GM12891 (cell line): ENCODE results near the gene ELK1.

Experiments
- DNase-seq: peaks from one replicate; pipeline ENCODE4 v3.0.0; 2011; ENCODE audit warnings: low spot score; ENCODE audit not compliant: insufficient read length
- FAIRE-seq: peaks from 2 replicates; lab custom pipeline; 2011; peaks lifted over from hg19 to GRCh38; lab: Jason Lieb, UNC
- PAX5 ChIP-seq: IDR thresholded peaks from 2 replicates; pipeline ENCODE4 v1.6.1; 2011; ENCODE audit warnings: low read length, moderate library complexity, mild to moderate bottlenecking; ENCODE audit not compliant: insufficient read depth, severe bottlenecking
- POLR2A ChIP-seq: IDR thresholded peaks from 2 replicates; pipeline ENCODE4 v1.6.1; 2011; ENCODE audit warnings: low read depth, low read length, control low read depth
- POLR2AphosphoS5 ChIP-seq: IDR thresholded peaks from 2 replicates; pipeline ENCODE4 v1.6.1; 2011; ENCODE audit warnings: low read depth, low read length, control low read depth
- POU2F2 ChIP-seq: IDR thresholded peaks from 2 replicates; pipeline ENCODE4 v1.6.1; 2011; ENCODE audit warnings: low read depth, mild to moderate bottlenecking, control low read depth, low read length, moderate library complexity
- SPI1 ChIP-seq: IDR thresholded peaks from 2 replicates; pipeline ENCODE4 v1.6.1; 2011; ENCODE audit warnings: low read depth, low read length, control low read depth
- TAF1 ChIP-seq: IDR thresholded peaks from 2 replicates; pipeline ENCODE4 v1.6.1; 2011; ENCODE audit warnings: low read depth, low read length, control low read depth

ELK1 gene

DNA sequence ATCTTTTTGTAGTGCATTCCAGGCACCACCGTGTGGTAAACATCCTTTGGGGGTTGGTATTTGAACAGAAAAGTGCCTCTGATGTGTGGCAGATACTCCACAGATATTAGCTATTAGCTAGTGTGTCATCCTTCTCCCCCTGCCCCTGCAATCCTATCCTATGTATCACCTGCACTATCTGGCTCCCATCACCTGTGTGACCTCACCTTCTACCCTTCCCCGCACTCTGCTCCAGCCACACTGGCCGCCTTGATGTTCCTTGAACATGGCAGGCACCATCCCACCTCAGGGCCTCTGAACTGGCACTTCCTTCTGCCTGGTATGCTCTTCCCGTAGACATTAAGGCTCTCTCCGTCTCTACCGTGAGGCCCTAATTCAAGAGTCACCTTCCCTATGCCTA, 3.7 kb downstream of the ELK1 start:
- DNase-seq (no peak), FAIRE-seq (peak; percentile 50)
- no peak for TF ChIP-seq POU2F2
- TF ChIP-seq TAF1 = no peak
- no peak for TF ChIP-seq SPI1
- TF ChIP-seq PAX5 = no peak
- TF ChIP-seq POLR2AphosphoS5 = no peak
- TF ChIP-seq POLR2A = no peak

DNA sequence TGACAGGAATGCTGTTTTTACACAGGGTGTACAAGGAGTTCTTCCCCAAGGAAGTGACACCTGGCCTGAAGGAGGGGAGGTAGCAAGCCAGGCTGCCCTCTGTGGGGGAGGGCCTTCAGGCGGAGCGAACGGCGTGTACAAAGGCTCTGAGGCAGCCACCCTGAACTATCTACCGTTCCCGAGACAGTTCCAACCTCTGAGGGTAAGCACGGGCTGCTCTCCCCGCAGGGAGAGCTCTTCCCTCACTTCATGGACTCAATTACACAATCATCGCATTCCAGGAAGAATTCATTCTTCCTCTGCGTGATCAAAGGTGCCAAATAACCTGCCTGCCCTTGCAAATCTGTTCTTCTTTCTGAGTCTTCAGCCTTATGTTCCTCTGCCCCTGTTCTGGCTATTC, 4.8 kb downstream of the ELK1 start:
- FAIRE-seq (no peak), DNase-seq (no peak)
- TF ChIP-seq TAF1 (no peak), SPI1 (no peak), POU2F2 (no peak), PAX5 (no peak), POLR2A (no peak), POLR2AphosphoS5 (no peak; the same call in 1 of the 2 replicates)

DNA sequence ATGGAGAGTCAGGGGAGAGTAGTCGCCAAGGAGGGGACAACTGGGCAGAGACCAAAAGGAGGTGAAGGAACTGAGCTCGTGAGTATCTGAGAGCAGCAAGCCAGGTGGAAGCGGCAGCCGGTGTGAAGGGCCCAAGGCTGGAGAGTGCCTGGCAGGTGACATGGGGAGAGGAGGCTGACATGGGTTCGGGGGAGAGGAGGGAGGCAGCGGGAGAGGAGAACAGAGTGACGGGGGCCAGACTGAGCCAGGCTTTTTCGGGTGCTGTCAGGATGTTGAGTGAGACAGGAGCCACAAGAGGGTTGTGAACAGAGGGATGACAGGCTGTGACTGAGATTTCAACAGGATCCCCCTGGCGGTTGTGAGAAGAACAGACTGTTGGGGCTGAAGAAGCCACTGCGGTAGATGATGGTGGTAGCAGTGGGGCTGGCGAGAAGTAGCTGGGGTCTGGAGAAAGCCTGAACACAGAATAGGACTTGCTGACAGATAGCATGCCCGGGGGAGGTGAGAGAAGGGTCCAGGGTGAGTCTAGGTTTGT, 5.7 kb downstream of the ELK1 start:
- TF ChIP-seq SPI1 = no peak
- no peak for TF ChIP-seq TAF1
- TF ChIP-seq POLR2A = no peak
- no peak for TF ChIP-seq PAX5
- TF ChIP-seq POLR2AphosphoS5 = no peak
- TF ChIP-seq POU2F2 = no peak
- FAIRE-seq = peak; percentile 5
- no peak for DNase-seq

DNA sequence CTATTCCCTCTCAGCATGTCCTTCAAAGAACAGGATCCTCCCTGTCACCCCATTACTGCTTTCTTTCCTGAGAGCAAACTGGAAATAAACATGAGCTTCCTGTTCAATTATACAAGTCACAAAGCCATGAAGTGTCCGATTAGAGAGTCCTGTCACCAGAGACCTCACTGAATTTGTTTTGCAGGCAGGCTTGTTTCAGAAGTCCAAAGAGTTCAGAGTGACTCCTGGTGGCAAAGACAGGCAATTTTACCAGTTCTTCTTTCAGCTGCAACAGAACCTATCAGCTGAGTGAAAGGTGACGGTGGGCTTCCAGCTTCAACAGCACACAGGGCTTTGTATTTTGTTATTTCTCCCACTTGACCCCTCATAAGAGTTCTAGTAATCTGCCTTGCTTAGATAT, 6.4 kb downstream of the ELK1 start:
- no peak for DNase-seq
- TF ChIP-seq POLR2A (no peak), TAF1 (no peak), POU2F2 (no peak), PAX5 (no peak), POLR2AphosphoS5 (no peak), SPI1 (no peak)
- FAIRE-seq = no peak

DNA sequence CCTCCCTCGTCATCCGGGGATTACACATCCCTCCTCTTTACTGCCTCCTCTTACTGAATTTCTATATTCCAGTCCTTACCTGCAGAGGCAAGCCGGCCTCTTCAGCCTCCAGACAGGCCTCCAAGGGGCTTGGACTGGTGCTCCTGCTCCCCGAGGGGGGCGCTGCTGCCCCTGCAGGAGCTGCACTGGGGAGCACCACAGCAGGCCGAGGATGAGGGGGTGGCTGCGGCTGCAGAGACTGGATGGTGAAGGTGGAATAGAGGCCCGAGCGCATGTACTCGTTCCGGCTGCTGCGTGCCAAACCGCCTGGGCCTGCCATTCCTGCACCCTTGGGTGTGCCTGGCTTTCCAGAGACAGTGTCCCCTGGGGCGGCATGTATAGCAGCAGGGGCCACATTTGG, 11.5 kb downstream of the ELK1 start:
- no peak for DNase-seq
- no peak for FAIRE-seq
- no peak for TF ChIP-seq PAX5

DNA sequence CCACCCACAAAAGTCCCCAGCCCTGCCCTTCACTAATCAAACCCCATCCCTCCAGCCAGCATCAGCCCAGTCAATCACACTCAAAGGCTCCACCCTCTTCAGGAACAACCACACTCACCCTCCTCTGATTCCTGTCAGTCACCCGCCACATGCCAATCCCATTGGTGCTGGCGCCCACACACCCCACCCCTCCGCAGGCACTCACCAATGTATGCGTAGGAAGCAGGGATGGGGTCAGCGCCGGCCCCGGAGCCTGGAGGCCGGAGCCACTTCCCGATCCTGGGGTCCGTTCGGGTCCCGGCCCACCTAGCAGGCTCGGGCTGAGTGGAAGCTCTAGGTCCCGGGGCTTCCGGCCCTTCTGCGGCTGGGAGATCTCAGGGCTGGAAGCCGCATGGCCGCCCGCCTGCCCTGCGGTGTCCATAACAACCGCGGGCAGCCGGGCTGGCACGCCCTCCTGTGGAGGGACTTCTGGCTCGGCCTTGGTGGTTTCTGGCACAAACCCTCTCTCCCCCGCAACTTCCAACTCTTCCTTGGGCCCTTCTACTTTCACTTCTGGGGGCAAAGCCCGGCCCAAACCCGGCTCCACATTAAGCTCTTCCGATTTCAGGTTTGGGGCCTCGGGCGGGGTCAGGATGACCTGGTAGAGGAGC, 12.7 kb downstream of the ELK1 start:
- FAIRE-seq = peak; percentile 97
- peak; percentile 69 for DNase-seq
- TF ChIP-seq POLR2A (no peak), PAX5 (no peak), TAF1 (no peak), POLR2AphosphoS5 (no peak), SPI1 (no peak), POU2F2 (no peak)

DNA sequence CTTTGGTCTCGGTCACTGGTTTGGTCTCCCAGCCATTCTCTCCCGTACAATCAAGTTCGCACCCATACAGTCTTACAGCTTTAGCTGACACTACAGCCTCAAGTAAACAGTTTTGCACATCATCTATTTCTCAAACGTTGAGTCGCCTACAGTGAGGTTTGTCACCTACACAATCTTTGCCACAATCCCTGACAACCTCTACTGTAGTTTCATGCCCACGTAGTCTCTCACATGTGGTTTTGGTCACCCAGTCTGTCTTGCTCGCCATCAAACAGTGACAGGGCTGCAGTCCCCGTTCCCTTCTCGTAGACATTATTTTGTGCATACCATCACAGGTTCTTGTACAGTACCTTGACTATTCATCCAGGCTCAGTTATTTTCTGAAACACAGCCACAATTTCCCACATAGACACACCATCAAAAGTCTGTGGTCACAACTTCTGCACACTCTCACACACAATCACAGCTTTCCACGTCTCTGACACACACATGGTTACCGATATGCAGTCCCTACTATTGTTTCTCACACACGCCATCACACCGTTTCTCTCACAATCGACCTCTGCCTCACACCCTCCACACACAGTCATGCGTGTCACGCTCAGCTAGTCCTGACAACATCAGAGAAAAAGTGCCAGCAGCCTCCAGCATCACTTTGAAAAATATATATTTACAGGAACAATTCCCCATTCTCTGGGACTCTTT, 15.3 kb downstream of the ELK1 start:
- FAIRE-seq (peak; percentile 76), DNase-seq (no peak)
- TF ChIP-seq POLR2AphosphoS5 (no peak), TAF1 (no peak), POLR2A (no peak), POU2F2 (no peak), SPI1 (no peak), PAX5 (no peak)

DNA sequence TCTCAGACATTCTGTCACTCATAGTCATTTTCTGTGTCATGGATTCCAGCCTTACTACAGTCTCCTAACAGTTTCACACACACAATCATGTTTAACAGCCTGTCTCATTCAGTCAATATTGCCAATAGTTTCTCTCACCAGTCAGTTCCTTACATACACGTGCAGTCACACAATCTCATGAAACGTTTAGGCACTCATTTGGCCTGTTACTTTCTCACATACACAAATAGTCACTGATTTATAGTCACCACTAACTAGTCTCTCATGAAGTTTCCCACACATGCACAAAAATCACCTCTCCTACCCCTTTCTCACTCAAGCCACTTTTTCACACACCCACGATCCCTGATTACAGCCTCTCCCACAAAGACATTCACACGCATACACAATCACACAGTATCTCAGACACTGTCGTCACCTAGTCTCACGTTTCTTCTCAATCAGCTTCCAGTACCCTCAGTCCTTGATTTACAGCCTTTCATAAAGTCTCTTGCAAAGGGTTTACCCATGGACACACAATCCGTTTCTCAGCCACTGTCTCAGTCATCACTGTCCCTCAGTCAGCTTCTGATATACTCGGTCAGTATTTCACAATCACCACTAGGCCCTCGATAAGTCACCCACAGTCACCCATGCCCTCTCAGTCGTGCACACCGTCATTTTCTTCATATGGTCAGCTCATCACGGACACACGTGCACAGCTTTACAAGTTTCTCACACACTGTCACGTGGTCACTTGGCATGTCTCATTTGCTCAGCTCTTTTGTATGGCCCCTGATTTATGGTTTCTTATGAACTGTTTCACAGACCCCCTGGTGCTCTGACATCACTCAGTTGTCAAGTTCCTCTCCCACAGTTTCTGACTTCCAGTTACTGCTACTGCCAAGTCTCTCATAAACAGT, 16.4 kb downstream of the ELK1 start:
- TF ChIP-seq POLR2AphosphoS5 (no peak; the same call in 1 of the 2 replicates), POLR2A (peak; percentile 11; the same call in 1 of the 2 replicates), SPI1 (no peak), PAX5 (no peak), POU2F2 (no peak), TAF1 (no peak)
- peak; percentile 87 for FAIRE-seq
- no peak for DNase-seq

DNA sequence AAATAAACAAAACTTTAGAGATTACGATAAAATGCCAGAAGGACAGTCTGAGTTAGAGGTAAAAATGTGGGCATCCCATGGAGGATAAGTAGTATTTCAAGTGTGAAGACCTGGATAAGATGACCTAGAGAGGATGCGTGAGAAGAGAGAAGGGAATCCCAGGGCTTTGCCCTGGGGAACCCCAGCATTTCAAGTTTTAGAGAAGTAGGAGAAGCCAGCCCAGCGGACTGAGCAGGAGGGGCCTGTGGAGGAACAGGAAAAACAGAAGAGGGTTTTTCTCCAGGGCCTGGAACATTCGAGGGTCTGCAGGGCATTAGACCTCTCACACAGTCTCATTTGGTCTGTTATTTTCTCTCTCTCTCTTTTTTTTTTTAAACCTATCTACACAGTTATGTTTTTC, 17.7 kb downstream of the ELK1 start:
- FAIRE-seq = no peak
- no peak for DNase-seq
- TF ChIP-seq POLR2A = no peak
- TF ChIP-seq SPI1 = peak; percentile 22

DNA sequence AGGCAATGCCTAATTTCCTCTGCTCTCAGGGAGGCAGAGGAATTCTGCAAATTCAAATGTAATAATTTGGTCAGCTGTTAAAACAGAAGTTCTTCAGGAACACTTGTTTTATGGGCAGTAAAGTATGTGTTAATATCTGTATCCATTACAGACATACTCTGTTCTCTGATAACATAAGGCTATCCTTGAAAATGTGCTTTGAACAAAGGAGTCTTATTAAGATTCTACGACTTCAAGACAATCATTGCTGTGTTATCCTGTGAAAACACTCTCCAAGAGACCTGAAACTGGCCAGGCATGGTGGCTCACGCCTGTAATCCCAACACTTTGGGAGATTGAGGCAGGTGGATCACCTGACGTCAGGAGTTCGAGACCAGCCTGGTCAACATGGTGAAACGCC, 18.7 kb downstream of the ELK1 start:
- FAIRE-seq = no peak
- no peak for TF ChIP-seq TAF1
- TF ChIP-seq POLR2AphosphoS5 = no peak
- no peak for TF ChIP-seq SPI1
- no peak for TF ChIP-seq POLR2A
- TF ChIP-seq POU2F2 = no peak
- TF ChIP-seq PAX5 = no peak
- no peak for DNase-seq
